Activated CD8-positive, alpha-beta T cell treated with anti-CD3 and anti-CD28 coated beads for 36 hours (primary cell): ENCODE results near the gene RNF220. TPM values are rescaled to one million over a fixed set of nuclear protein-coding genes. Genes with fewer than 3 reads are reported as not detected.
A peak's percentile ranks its signal among the peaks of the same experiment; 100 is the strongest.

ENCODE experiments used
- ATAC-seq: fragments of 200-7000 bp; cut with Tn5 transposase; one replicate; pipeline ENCODE4 v1.10.0; 2021; ENCODE audit warnings: mild to moderate bottlenecking, moderate library complexity
- CTCF ChIA-PET: fragments of 350-600 bp; sonication (Branson Sonifier 250); formaldehyde crosslinking; loops from one replicate; lab custom pipeline; 2021; ENCODE audit warnings: antibody characterized with exemption; lab: Charles Lee
- POLR2A ChIA-PET: fragments of 350-600 bp; sonication (Branson Sonifier 250); formaldehyde crosslinking; loops from one replicate; lab custom pipeline; 2021; ENCODE audit warnings: antibody characterized with exemption; lab: Charles Lee
- DNase-seq: peaks from one replicate; pipeline ENCODE4 v3.0.0-alpha.2; 2020
- H3K27ac Mint-ChIP-seq: one replicate; pipeline ENCODE4 v1.8.0; 2021; ENCODE audit warnings: mild to moderate bottlenecking, mixed read lengths
- H3K27me3 Mint-ChIP-seq: one replicate; pipeline ENCODE4 v1.8.0; 2021; ENCODE audit warnings: mixed read lengths
- H3K36me3 Mint-ChIP-seq: one replicate; pipeline ENCODE4 v1.8.0; 2021; ENCODE audit warnings: low read depth, mixed read lengths
- H3K4me1 Mint-ChIP-seq: one replicate; pipeline ENCODE4 v1.8.0; 2021; ENCODE audit warnings: low read depth, mixed read lengths
- H3K4me3 Mint-ChIP-seq: one replicate; pipeline ENCODE4 v1.8.0; 2021; ENCODE audit warnings: mild to moderate bottlenecking, moderate library complexity, mixed read lengths
- H3K9me3 Mint-ChIP-seq: one replicate; pipeline ENCODE4 v1.8.0; 2021; ENCODE audit warnings: mixed read lengths
- CTCF ChIP-seq: fragments of 200-600 bp; IDR thresholded peaks from one replicate; pipeline ENCODE4 v1.8.0; 2022; ENCODE audit warnings: antibody characterized with exemption, mild to moderate bottlenecking
- intact Hi-C: fragments of 100-400 bp; cut with micrococcal nuclease; formaldehyde crosslinking; loops from one replicate; pipeline ENCODE4 v1.10.0; 2022
- total RNA-seq, 2 experiments: library from RNA; stranded (reverse); gene quantifications; one replicate each; pipeline ENCODE4 v1.2.3, GENCODE V29; 2021

RNF220 gene
- total RNA-seq, 2 experiments from 2014 or later = 71.9 to 79.1 TPM

- DNase-seq (no peak), ATAC-seq (no peak)
- Mint-ChIP-seq H3K27ac (no peak overlapping the region), H3K9me3 (no peaks in the 10 kb centered on the region), H3K27me3 (no peaks in the 10 kb centered on the region), H3K4me3 (no peak overlapping the region), H3K4me1 (peaks cover 22% of the 10 kb centered on the region), H3K36me3 (peaks cover 15% of the 10 kb centered on the region)
- ChIA-PET CTCF (interaction anchor here (1.8 to 16.6 kb wide), 2 partner anchors 22 to 34 kb away, joined by 5 to 156 read pairs; no protein-coding TSS in a partner anchor), POLR2A (interaction anchor here (1.4 to 6.4 kb wide), 2 partner anchors 12 to 14 kb away, joined by 6 to 71 read pairs; no protein-coding TSS in a partner anchor)
- intact Hi-C loops = no loop called here
- TF ChIP-seq CTCF = no peak
Measured at GRCh38 chr1:44628962-44629756, 224.1 kb downstream of the RNF220 start.

GRCh38 chr1:44630116-44630515 lies 225.1 kb downstream of the RNF220 start:
- TF ChIP-seq CTCF = no peak
- peak overlapping the region; percentile 97 for H3K27ac Mint-ChIP-seq
- POLR2A ChIA-PET = interaction anchor here (3.7 to 6.4 kb wide), 2 partner anchors 11 to 92 kb away, joined by 26 to 71 read pairs; no protein-coding TSS in a partner anchor

GRCh38 chr1:44631333-44631646 lies 226.2 kb downstream of the RNF220 start:
- intact Hi-C loops = no loop called here
- Mint-ChIP-seq H3K9me3 (no peaks in the 10 kb centered on the region), H3K27ac (peak overlapping the region; percentile 97), H3K36me3 (peaks cover 32% of the 10 kb centered on the region), H3K27me3 (no peaks in the 10 kb centered on the region), H3K4me1 (peaks cover 38% of the 10 kb centered on the region), H3K4me3 (peak overlapping the region; percentile 88)
- no peak for DNase-seq
- CTCF ChIA-PET = interaction anchor here (16.6 kb wide), 1 partner anchor 20 kb away, joined by 156 read pairs; no protein-coding TSS in a partner anchor
- peak; percentile 10 for ATAC-seq
- TF ChIP-seq CTCF = no peak
- POLR2A ChIA-PET = interaction anchor here (0.7 to 6.4 kb wide), 20 partner anchors 10 to 419 kb away, joined by 3 to 71 read pairs (median 6); partner anchors contain the start of genes BTBD19, DMAP1 and RNU5D-1

More at GRCh38 chr1:44630116-44630515, 225.1 kb downstream of the RNF220 start:
- Mint-ChIP-seq H3K27me3 (no peaks in the 10 kb centered on the region), H3K9me3 (no peaks in the 10 kb centered on the region), H3K4me1 (peaks cover 30% of the 10 kb centered on the region), H3K36me3 (peaks cover 24% of the 10 kb centered on the region), H3K4me3 (peak overlapping the region; percentile 88)
- CTCF ChIA-PET = interaction anchor here (1.3 to 16.6 kb wide), 2 partner anchors 21 to 35 kb away, joined by 5 to 156 read pairs; no protein-coding TSS in a partner anchor
- no peak for ATAC-seq
- no peak for DNase-seq
- intact Hi-C loops = no loop called here

- no peak for TF ChIP-seq CTCF
- H3K27ac Mint-ChIP-seq = peak overlapping the region; percentile 97
- intact Hi-C loops = no loop called here
- ChIA-PET POLR2A (interaction anchor here (0.6 to 6.4 kb wide), 30 partner anchors 7 to 951 kb away, joined by 3 to 71 read pairs (median 4); partner anchors contain the start of genes ARMH1, BTBD19, DMAP1 and RNU5D-1), CTCF (interaction anchor here (0.6 to 16.6 kb wide), 2 partner anchors 11 to 19 kb away, joined by 3 to 156 read pairs; no protein-coding TSS in a partner anchor)
- H3K36me3 Mint-ChIP-seq = peaks cover 35% of the 10 kb centered on the region
- DNase-seq (peak; percentile 96), ATAC-seq (peak; percentile 84)
- H3K4me3 Mint-ChIP-seq = peak overlapping the region; percentile 88
- peaks cover 38% of the 10 kb centered on the region for H3K4me1 Mint-ChIP-seq
- no peaks in the 10 kb centered on the region for H3K9me3 Mint-ChIP-seq
- no peaks in the 10 kb centered on the region for H3K27me3 Mint-ChIP-seq
Measured at GRCh38 chr1:44631647-44632539, 226.8 kb downstream of the RNF220 start.
